WTC11 (cell line): Measurements from ENCODE around the gene ETS1.

Experiments
- FOXK1 ChIP-seq: sonication (generic); formaldehyde crosslinking; IDR thresholded peaks from 2 replicates; pipeline ENCODE4 v1.8.0; 2022; ENCODE audit warnings: mild to moderate bottlenecking, moderate library complexity, missing genetic modification reagents
- GABPB1 ChIP-seq: sonication (generic); formaldehyde crosslinking; IDR thresholded peaks from 2 replicates; pipeline ENCODE4 v1.8.1; 2023; ENCODE audit warnings: mild to moderate bottlenecking, missing genetic modification reagents
- MYBL2 ChIP-seq: sonication (generic); formaldehyde crosslinking; IDR thresholded peaks from 2 replicates; pipeline ENCODE4 v1.8.1; 2023; ENCODE audit warnings: mild to moderate bottlenecking, moderate library complexity, missing genetic modification reagents
- NR2C2 ChIP-seq: sonication (generic); formaldehyde crosslinking; IDR thresholded peaks from 2 replicates; pipeline ENCODE4 v1.8.0; 2022; ENCODE audit warnings: mild to moderate bottlenecking, missing genetic modification reagents
- NR3C1 ChIP-seq: sonication (generic); formaldehyde crosslinking; conservative IDR thresholded peaks from 2 replicates; pipeline ENCODE4 v1.8.1; 2023; ENCODE audit warnings: low read depth, mild to moderate bottlenecking, missing genetic modification reagents
- ZNF121 ChIP-seq: sonication (generic); formaldehyde crosslinking; IDR thresholded peaks from 2 replicates; pipeline ENCODE4 v1.8.0; 2023; ENCODE audit warnings: missing genetic modification reagents
- ZNF232 ChIP-seq: sonication (generic); formaldehyde crosslinking; IDR thresholded peaks from 2 replicates; pipeline ENCODE4 v1.8.0; 2022; ENCODE audit warnings: mild to moderate bottlenecking, missing genetic modification reagents
- ZNF317 ChIP-seq: sonication (generic); formaldehyde crosslinking; IDR thresholded peaks from 2 replicates; pipeline ENCODE4 v1.8.1; 2023; ENCODE audit warnings: low read depth, mild to moderate bottlenecking, moderate library complexity, missing genetic modification reagents, borderline replicate concordance
- TF ChIP-seq, protein P1 (sequence below): fragments of 200-600 bp; IDR thresholded peaks from 2 replicates; pipeline ENCODE4 v1.8.0; 2022; ENCODE audit warnings: antibody characterized with exemption
- TF ChIP-seq, protein P2 (sequence below): sonication (generic); formaldehyde crosslinking; IDR thresholded peaks from 2 replicates; pipeline ENCODE4 v1.8.0; 2022; ENCODE audit warnings: mild to moderate bottlenecking, missing genetic modification reagents
- TF ChIP-seq, protein P3 (sequence below): sonication (generic); formaldehyde crosslinking; IDR thresholded peaks from 2 replicates; pipeline ENCODE4 v1.8.0; 2022; ENCODE audit warnings: mild to moderate bottlenecking, missing genetic modification reagents
- TF ChIP-seq, protein P4 (sequence below): fragments of 250-450 bp; sonication (Bioruptor Pico); IDR thresholded peaks from 2 replicates; pipeline ENCODE4 v1.9.0; 2021; ENCODE audit warnings: mild to moderate bottlenecking

DNA sequence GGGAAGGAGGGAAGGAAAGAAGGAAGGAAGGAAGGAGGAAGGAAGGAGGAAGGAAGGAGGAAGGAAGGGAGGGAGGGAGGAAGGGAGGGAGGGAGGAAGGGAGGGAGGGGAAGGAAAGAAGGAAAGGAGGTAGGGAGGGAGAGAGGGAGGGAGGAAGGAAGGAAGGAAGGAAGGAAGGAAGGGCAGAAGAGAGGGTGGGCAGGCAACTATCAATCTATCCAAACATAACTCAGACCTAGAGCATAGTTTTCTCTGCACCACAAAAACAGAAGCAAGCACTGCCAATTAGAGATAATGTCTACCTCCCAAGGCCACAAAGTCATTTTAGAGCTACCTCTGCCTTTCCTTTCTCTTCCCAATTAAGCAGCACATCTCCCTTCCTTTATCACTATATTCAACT lies 109.1 kb downstream of the ETS1 start:
- TF ChIP-seq, protein P1, sequence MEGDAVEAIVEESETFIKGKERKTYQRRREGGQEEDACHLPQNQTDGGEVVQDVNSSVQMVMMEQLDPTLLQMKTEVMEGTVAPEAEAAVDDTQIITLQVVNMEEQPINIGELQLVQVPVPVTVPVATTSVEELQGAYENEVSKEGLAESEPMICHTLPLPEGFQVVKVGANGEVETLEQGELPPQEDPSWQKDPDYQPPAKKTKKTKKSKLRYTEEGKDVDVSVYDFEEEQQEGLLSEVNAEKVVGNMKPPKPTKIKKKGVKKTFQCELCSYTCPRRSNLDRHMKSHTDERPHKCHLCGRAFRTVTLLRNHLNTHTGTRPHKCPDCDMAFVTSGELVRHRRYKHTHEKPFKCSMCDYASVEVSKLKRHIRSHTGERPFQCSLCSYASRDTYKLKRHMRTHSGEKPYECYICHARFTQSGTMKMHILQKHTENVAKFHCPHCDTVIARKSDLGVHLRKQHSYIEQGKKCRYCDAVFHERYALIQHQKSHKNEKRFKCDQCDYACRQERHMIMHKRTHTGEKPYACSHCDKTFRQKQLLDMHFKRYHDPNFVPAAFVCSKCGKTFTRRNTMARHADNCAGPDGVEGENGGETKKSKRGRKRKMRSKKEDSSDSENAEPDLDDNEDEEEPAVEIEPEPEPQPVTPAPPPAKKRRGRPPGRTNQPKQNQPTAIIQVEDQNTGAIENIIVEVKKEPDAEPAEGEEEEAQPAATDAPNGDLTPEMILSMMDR = no peak
- TF ChIP-seq NR3C1 (CRISPR knock-in tag) = no peak
- TF ChIP-seq, protein P2, sequence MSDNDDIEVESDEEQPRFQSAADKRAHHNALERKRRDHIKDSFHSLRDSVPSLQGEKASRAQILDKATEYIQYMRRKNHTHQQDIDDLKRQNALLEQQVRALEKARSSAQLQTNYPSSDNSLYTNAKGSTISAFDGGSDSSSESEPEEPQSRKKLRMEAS = no peak
- no peak for TF ChIP-seq ZNF317 (CRISPR knock-in tag)
- no peak for TF ChIP-seq MYBL2 (CRISPR knock-in tag)
- TF ChIP-seq NR2C2 (CRISPR knock-in tag) = no peak
- TF ChIP-seq, protein P3, sequence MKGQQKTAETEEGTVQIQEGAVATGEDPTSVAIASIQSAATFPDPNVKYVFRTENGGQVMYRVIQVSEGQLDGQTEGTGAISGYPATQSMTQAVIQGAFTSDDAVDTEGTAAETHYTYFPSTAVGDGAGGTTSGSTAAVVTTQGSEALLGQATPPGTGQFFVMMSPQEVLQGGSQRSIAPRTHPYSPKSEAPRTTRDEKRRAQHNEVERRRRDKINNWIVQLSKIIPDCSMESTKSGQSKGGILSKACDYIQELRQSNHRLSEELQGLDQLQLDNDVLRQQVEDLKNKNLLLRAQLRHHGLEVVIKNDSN (CRISPR knock-in tag) = no peak
- TF ChIP-seq, protein P4, sequence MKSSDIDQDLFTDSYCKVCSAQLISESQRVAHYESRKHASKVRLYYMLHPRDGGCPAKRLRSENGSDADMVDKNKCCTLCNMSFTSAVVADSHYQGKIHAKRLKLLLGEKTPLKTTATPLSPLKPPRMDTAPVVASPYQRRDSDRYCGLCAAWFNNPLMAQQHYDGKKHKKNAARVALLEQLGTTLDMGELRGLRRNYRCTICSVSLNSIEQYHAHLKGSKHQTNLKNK (CRISPR knock-in tag) = no peak
- no peak for TF ChIP-seq GABPB1 (CRISPR knock-in tag)
- TF ChIP-seq FOXK1 (CRISPR knock-in tag) = no peak
- no peak for TF ChIP-seq ZNF121 (CRISPR knock-in tag)
- TF ChIP-seq ZNF232 (CRISPR knock-in tag) = no peak
